SK-MEL-5 (cell line): ENCODE measurements around the gene NGEF. TPM values are rescaled to one million over a fixed set of nuclear protein-coding genes. Genes with fewer than 3 reads are reported as not detected.
A peak's percentile ranks its signal among the peaks of the same experiment; 100 is the strongest.

Experiments
- DNase-seq: peaks from one replicate; pipeline ENCODE4 v3.0.0-alpha.2; 2016; ENCODE audit warnings: low read depth, low spot score
- in situ Hi-C: cut with HindIII; loops from 2 replicates; pipeline ENCODE4 v1.10.0; 2016; ENCODE audit warnings: low sequenced_read_pairs, high pct_unique_total_duplicates, low pct_unique_long_range_greater_than_20kb
- total RNA-seq: library from RNA; depleted of rRNA; stranded (reverse); fragments of >200 nt; shearing (Covaris generic); gene quantifications from 2 replicates; pipeline ENCODE4 v1.2.3, GENCODE V29; 2014

Gene NGEF
- total RNA-seq, 1 experiment from 2014 or later, result not detected

DNA sequence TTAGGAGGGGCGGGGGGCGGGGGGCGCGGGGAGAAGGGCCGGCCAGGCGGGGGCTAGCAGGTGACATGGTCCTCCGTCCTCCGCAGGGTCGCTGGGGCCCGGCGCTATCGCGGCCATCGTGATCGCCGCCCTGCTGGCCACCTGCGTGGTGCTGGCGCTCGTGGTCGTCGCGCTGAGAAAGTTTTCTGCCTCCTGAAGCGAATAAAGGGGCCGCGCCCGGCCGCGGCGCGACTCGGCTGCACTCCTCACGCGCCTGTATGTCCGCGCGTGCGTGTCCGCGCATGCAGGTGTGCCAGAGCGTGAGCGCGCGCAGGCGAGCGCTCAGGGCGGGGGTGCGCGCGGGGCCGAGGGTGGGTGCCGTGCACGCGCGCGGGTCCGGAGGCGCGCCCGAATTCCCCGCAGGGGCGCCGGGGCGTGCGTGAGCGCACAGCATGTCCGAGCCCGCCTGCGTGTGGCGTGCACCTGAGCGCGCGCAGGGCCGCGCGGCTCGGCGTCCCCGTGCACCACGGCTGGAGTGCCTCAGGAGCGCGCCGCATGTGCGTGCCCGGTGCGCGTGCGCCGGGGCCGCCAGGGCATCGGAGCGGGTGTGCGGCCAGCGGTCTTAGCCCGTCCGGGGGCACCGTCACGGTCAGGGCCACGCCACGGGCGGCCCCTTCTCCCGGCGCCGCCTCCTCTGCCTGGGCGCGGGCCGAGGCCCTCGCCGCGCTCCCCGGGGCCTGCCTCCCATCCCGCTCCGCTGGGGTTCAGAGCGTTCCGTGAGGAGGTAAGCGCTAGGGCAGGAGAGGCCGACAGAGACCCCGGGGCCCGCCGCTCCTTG is 136.7 kb downstream of the NGEF start:
- in situ Hi-C loops, result no loop called here
- DNase-seq, result no peak

DNA sequence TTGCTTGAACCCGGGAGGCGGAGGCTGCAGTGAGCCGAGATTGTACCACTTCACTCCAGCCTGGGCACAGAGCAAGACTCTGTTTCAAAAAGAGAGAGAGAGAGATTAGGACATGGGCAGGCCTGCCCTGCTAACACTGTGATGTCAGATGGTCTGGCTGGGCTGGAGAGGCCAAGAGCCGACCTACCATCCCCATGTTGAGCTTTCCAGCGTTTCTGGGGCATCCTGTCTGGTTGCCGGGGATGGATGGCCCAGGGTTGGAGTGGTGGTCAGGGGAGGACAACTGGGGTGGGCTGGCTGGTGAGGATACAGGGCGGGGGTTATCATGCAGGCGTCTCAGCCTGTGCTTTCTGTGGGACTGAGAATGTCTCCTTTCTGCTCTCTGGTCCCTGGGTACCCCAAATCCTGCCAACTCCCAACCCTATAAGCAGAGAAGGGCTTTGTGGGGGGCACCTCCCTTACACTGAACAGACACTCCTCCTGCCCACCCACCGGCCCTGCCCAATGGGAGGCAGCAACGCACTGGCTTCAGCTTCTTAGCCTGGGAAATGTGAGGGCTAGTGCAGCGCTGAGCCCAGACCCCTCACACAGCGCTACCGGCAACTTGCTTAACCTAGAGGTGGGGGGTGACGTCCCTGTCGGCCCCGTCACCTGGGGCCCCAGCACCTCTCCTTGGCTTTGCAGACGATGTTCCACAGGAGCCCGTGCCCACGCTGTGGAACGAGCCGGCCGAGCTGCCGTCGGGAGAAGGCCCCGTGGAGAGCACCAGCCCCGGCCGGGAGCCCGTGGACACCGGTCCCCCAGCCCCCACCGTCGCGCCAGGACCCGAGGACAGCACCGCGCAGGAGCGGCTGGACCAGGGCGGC is 137.6 kb downstream of the NGEF start:
- in situ Hi-C loops, result no loop called here
- DNase-seq, result no peak

- DNase-seq, result no peak
- in situ Hi-C loops, result no loop called here
Measured at GRCh38 chr2:232874677-232875223, 138.3 kb downstream of the NGEF start.

DNA sequence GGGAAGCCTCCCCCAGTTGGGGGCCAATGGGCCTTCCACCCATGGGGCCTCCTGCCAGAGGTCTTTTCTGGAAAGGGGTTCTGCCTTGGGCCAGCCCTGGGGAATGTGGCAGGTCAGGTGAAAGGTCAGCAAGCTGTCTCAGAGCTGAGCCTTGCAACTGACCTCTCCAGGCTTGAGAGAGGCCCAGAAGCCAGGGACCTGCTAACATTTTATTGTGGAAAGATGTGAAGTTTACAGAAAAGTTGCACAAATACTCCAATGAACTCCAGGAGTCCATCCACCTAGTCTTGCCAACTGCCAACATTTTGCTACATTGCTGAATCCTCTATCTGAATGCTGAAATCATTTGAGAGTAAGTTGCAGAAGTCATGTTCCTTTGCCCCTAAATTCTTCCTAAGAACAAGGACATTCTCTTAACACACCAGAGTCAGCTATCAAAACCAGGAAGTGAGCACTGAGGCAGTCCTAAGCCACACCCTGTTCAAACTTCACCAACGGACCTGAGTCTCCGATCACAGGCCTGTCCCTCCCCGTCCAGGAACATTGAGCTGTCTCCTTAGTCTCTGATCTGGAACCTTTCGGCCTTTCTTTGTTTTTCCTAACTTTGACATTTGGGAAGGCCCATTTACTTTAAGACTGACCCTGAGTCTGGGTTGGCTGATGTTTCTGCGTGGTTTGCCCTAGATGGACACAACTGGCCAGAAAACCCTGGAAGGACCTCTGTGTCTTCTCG is 139.0 kb downstream of the NGEF start:
- in situ Hi-C loops, result no loop called here
- DNase-seq, result no peak

DNA sequence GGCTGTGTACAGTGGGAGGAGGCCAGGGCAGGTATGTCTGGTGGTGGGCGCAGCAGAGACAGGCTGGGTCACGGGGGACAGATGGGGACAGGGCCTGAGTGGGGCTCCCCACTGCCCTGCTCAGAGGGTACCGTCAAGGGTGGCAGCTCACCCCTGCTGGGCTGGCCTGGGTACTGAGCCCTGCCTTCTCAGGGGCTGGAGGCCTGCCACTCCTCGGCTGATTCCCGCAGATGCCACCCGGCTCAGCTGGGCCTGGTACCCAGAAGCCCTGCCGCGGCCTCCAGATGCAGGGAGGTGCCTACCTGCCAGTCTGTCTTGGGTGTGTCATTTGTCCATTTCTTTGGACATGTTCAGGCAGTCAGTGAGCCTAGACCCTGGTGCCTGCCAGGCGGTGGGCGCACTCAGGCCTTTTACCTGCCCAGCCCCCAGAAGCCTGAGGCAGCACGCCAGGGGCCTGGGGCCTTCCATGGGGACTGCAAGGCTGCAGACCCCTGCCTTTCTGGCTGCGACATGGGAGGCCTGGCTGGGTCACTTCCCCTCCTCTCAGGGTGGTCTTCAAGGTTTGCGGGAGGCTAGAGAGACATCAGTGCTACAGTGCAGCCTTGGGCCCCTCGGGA is 139.7 kb downstream of the NGEF start:
- in situ Hi-C loops, result no loop called here
- DNase-seq, result no peak

DNA sequence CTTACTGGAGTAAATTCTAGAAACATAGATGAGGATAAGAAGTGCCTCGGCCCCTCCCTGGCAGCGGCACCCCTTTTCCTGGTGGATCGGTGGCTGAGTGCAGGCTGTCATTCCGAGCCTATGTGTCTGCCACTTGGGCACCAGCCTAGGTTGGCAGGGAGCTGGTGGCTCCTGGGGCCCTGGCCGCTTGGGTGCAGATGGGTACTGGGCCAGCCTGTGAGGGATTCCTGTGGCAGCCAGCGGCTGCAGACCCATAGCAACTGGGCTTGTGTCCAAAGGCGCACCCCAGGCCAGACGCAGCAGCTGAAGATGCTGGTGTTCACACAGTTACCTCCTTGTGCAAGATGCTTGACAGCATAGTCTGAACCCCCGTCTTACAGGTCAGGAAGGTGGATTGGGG is 140.2 kb downstream of the NGEF start:
- in situ Hi-C loops, result no loop called here
- no peak for DNase-seq

DNA sequence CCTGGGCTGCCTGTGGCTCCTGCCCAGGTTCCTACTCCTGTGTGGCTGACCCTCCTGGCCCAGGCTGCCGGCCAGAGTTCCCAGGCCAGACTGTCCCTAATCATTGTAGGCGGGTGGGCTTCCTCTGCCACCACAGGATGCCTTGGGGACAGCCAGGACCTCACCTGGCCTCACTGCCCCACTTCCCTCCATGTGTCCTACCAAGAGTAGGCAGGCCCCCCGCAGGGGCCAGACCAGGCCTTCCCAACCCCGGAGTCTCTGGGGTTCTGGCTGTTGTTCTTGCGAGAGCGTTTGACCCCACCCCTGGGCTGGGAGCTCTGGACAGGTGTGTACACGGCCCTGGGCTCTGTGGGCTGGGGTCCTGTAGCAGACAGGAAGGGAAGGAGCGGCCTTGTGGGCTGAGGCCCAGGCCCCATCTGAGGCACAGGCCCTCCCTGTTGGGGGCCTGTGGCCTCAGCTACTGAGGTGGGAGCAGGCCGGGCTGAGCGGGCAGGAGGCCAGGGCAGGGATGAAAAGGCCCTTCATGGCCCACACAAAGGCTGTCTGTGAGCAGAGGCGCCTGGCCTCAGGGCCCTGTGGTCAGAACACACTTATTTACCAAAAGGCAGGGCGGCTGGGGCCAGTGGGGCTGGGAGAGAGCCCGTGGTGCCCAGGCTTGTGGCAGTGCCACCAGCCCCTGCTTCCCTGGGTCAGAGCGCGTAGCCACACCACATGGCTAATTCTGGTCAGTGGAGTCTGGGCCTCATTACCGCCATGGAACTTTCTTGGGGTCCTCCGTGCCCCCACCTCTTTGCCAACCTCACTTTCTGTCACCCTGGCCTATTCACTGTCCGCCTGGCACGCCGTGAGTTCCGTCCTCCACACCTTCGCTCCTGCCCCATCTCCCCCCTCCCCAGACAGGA is 141.0 kb downstream of the NGEF start:
- in situ Hi-C loops, result no loop called here
- DNase-seq, result peak; percentile 92

DNA sequence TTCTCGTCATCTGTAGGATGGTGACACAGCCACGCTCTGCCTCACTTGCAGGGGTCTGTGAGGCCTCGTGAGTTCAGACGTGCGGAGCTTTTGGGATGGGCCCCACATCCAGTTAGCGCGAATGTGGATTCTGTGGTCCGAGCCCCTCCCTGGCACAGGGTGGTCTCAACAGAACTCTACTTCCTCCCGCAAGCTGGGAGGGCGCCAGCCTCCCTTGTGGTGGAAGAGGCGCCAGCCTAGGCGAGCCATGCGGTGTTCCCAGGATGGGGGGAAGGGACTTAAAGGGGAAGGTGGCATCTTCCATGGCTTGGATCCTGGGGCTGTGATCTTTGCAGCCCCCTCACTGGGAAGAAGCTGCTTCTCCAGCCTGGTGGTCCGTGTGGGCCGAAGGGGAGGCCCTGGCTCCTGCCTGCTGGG is 141.6 kb downstream of the NGEF start:
- no peak for DNase-seq
- in situ Hi-C loops, result no loop called here

- in situ Hi-C loops, result no loop called here
- DNase-seq, result no peak
Measured at GRCh38 chr2:232870766-232871371, 142.2 kb downstream of the NGEF start.

DNA sequence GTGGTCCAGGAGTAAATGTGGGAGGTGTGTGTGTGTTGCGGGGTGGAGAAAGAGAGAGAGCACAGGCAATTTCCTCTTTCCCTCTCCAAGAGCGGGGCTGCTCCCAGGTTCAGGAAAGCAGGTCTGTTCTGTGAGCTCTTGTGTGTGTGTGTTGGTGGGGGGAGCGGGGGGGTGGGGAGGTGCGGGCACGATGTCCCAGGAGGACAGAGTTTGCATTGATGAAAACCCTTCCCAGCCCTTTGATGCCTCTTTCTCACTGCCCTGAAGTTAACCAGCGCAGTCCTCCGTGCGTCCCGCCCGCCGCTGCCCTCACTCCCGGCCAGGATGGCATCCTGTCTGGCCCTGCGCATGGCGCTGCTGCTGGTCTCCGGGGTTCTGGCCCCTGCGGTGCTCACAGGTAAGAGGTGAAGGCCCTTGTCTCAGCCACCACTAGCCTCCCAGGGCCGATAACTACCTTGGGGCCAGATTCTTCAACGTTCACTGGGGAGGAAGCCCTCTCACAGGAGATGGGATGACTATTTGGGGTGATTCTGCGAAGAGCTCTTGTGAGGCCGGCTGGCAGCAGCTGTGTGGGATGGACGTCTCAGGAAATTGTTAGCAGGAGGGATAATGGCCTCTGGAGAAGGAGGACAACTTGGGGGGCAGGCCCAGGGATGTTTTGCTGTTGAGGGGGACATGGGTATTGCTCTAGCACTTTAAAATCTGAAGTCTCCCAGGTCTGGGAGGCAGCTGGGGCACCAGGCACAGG is 142.9 kb downstream of the NGEF start, which contains the start of gene SNORC:
SNORC (plus strand) TSS at position 247 of the 748 bp plus-strand sequence; CDS start at position 325, 78 bp downstream.
- in situ Hi-C loops, result no loop called here
- no peak for DNase-seq

GRCh38 chr2:232869138-232870017 is 143.7 kb downstream of the NGEF start:
- in situ Hi-C loops, result no loop called here
- no peak for DNase-seq

DNA sequence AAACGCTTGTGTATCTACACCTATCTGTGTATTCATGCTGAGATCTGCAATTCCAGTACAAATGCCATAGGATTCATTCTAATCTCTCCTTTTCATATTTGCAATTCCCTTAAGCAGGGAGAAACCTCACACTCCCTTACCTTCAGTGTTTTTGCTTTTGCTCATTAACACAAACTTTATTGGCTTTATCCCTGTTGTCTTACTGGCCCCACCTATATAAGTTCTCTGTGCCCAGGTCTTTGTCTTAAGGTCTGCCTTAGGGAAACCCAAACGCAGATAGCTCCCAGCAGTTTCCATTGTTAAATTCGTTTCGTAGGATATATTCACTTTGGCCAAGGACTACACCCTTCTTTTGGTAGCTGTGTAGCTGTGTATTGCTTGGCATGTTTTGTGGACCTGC is 147.0 kb downstream of the NGEF start:
- in situ Hi-C loops, result no loop called here
- no peak for DNase-seq

GRCh38 chr2:232865165-232865564 is 147.9 kb downstream of the NGEF start:
- in situ Hi-C loops, result no loop called here
- DNase-seq, result no peak

- in situ Hi-C loops, result no loop called here
- DNase-seq, result no peak
Measured at GRCh38 chr2:232863996-232864395, 149.1 kb downstream of the NGEF start.

- in situ Hi-C loops, result no loop called here
Measured at GRCh38 chr2:232861353-232861752, 151.7 kb downstream of the NGEF start.

More at GRCh38 chr2:232861353-232861752, 151.7 kb downstream of the NGEF start:
- DNase-seq, result no peak
